Prostate gland (tissue), 2 donors: ENCODE measurements around the gene GUCY2D. TPM values are rescaled to one million over a fixed set of nuclear protein-coding genes. Genes with fewer than 3 reads are reported as not detected.
A peak's percentile ranks its signal among the peaks of the same experiment; 100 is the strongest.

ENCODE experiments used
- DNase-seq: peaks from one replicate; pipeline ENCODE4 v3.0.0-alpha.2; 2019; ENCODE audit warnings: low spot score
- H3K27ac ChIP-seq, 2 donors: fragments of 200-600 bp; sonication (generic); 2 replicates each; pipeline ENCODE4 v1.5.1; 2017 to 2019
- H3K27me3 ChIP-seq: fragments of 200-600 bp; sonication (generic); replicated peaks from 2 replicates; pipeline ENCODE4 v1.5.1; 2019; ENCODE audit not compliant: insufficient read depth
- H3K36me3 ChIP-seq, 2 donors: fragments of 200-600 bp; sonication (generic); 1 replicate in 1 of 2; 2 replicates in 1 of 2; pipeline versions ENCODE4 v1.5.1 to v1.8.1; 2017 to 2019
- H3K4me1 ChIP-seq: fragments of 200-600 bp; sonication (generic); replicated peaks from 2 replicates; pipeline ENCODE4 v1.5.1; 2019
- H3K4me3 ChIP-seq, 2 donors: fragments of 200-600 bp; sonication (generic); 2 replicates each; pipeline ENCODE4 v1.5.1; 2017 to 2019
- H3K9me3 ChIP-seq: fragments of 200-600 bp; sonication (generic); 2 replicates; pipeline ENCODE4 v1.5.1; 2017
- CTCF ChIP-seq, 4 experiments: fragments of 200-600 bp in 2 of 4; fragments of 450-650 bp in 2 of 4; sonication (generic) in 2 of 4; IDR thresholded peaks; 1 replicate in 3 of 4; 2 replicates in 1 of 4; pipeline ENCODE4 v1.5.1; 2016 to 2019; ENCODE audit warnings: antibody characterized with exemption in 4 of 4, mild to moderate bottlenecking in 2 of 4, moderate library complexity in 2 of 4
- POLR2A ChIP-seq: fragments of 450-650 bp; IDR thresholded peaks from one replicate; pipeline ENCODE4 v1.6.1; 2016; ENCODE audit warnings: antibody characterized with exemption, mild to moderate bottlenecking
- POLR2AphosphoS5 ChIP-seq: sonication (generic); formaldehyde crosslinking; IDR thresholded peaks from one replicate; pipeline ENCODE4 v1.6.1; 2017; ENCODE audit warnings: antibody characterized with exemption
- WGBS: methylation state at CpG from one replicate; pipeline ENCODE4 v1.1.5; 2018; 5-methylcytosine and 5-hydroxymethylcytosine counted together
- intact Hi-C: fragments of 100-400 bp; cut with DNase I; formaldehyde crosslinking; loops from one replicate; pipeline ENCODE4 v1.14.2; 2022
- total RNA-seq, 2 donors: library from RNA; depleted of rRNA; stranded (reverse); fragments of >200 nt; gene quantifications; one replicate each; pipeline ENCODE4 v1.1.0, GENCODE V29; 2016

The GUCY2D gene
- total RNA-seq, 2 donors from 2014 or later = 1.8 TPM; not detected in 1

GRCh38 chr17:8038954-8039610 is 36.7 kb downstream of the GUCY2D start, which contains the start of gene ALOX15B:
Gene ALOX15B, plus strand, starts transcription at chr17:8039059. Its CDS starts 97 bp downstream, at chr17:8039156.
- Histone ChIP-seq H3K4me3 (peak within 1 kb of the TSS; percentile 37 to 56), H3K27ac (peak within 1 kb of the TSS; percentile 87 to 92), H3K27me3 (no peaks in the 10 kb centered on the region), H3K4me1 (no peaks in the 10 kb centered on the region), H3K36me3 (no peaks in the 10 kb centered on the region), H3K9me3 (no peaks in the 10 kb centered on the region)
- intact Hi-C loops = no loop called here
- 8% methylated on average over 20 of the region's 37 CpGs for WGBS
- TF ChIP-seq POLR2AphosphoS5 = peak; percentile 47
- TF ChIP-seq CTCF (IDR thresholded peaks at IDR 0.05) = no peak
- no peak for TF ChIP-seq POLR2A
- peak; percentile 72 for DNase-seq

- no peaks in the 10 kb centered on the region for H3K4me1 ChIP-seq
- peak overlapping the region; percentile 37 to 56 for H3K4me3 ChIP-seq
- H3K27me3 ChIP-seq = no peaks in the 10 kb centered on the region
- peak overlapping the region; percentile 87 to 92 for H3K27ac ChIP-seq
- intact Hi-C loops = no loop called here
- no peak for DNase-seq
- TF ChIP-seq POLR2A (no peak), CTCF (IDR thresholded peaks at IDR 0.05) (no peak), POLR2AphosphoS5 (no peak)
- 64% methylated on average over 11 of the region's 11 CpGs for WGBS
- H3K36me3 ChIP-seq = no peaks in the 10 kb centered on the region
- H3K9me3 ChIP-seq = no peaks in the 10 kb centered on the region
Observed at GRCh38 chr17:8039611-8040168, 37.3 kb downstream of the GUCY2D start.

DNA sequence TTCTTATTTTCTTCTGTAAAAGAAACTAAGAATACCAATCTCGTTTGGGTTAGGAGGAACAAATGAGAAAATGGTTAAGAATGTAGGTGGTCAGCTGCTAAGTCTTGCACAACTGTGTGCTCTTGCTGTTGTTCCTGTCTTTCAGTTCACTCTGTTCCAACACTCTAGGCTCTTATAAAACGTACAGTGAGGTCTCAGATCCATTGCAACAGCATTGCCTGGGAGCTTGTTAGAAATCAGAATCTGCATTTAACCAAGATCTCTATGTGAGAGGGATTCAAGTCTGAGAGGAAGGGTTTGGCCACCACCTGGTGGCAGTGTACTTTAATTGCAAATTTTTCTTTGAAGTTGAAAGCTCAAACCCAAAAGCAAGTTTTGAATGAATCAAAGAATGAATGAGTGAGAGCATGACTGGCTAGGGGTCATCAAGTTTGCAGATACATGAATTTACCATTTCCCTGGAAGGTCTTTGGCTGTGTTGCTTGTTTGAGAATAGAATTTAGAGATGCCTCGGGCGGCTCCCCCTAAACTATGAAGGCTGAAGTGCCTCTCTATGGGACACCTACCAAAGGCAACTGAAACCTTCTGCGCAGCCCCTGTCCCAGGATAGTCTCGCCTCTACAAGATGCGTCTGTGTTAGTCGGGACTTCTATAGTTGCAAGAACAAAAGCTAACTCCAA is 39.0 kb downstream of the GUCY2D start:
- H3K4me1 ChIP-seq = no peaks in the 10 kb centered on the region
- intact Hi-C loops = no loop called here
- H3K4me3 ChIP-seq = peak overlapping the region in 1 of 2 donors; percentile 56
- 64% methylated on average over 8 of the region's 8 CpGs for WGBS
- H3K36me3 ChIP-seq = no peaks in the 10 kb centered on the region
- no peaks in the 10 kb centered on the region for H3K27me3 ChIP-seq
- no peak for DNase-seq
- TF ChIP-seq CTCF (IDR thresholded peaks at IDR 0.05) (peak in 3 of 4 experiments; percentile 50 to 84 (median 63)), POLR2AphosphoS5 (peak; percentile 73), POLR2A (no peak)
- peak overlapping the region; percentile 87 to 92 for H3K27ac ChIP-seq
- no peaks in the 10 kb centered on the region for H3K9me3 ChIP-seq

- no peaks in the 10 kb centered on the region for H3K4me1 ChIP-seq
Observed at GRCh38 chr17:8041979-8042378, 39.6 kb downstream of the GUCY2D start.

More at GRCh38 chr17:8041979-8042378, 39.6 kb downstream of the GUCY2D start:
- Histone ChIP-seq H3K27ac (peak overlapping the region; percentile 87 to 92), H3K27me3 (no peaks in the 10 kb centered on the region), H3K4me3 (no peak overlapping the region), H3K9me3 (no peaks in the 10 kb centered on the region), H3K36me3 (no peaks in the 10 kb centered on the region)
- no peak for DNase-seq
- intact Hi-C loops = no loop called here
- TF ChIP-seq POLR2A = no peak
- no peak for TF ChIP-seq CTCF (IDR thresholded peaks at IDR 0.05)
- TF ChIP-seq POLR2AphosphoS5 = no peak
